GM19452 (cell line): ENCODE data around the gene TBC1D32.
A peak's percentile ranks its signal among the peaks of the same experiment; 100 is the strongest.
"Not testable (repeated sequence)": the region's sequence is repeated elsewhere in the genome, so short reads cannot be mapped to it uniquely, and the experiment has no call there.

Experiments
- ATAC-seq: cut with Tn5 transposase; IDR thresholded peaks from one replicate; pipeline ENCODE4 v1.9.1; 2021; ENCODE audit not compliant: unreplicated experiment

Gene TBC1D32, protein sequence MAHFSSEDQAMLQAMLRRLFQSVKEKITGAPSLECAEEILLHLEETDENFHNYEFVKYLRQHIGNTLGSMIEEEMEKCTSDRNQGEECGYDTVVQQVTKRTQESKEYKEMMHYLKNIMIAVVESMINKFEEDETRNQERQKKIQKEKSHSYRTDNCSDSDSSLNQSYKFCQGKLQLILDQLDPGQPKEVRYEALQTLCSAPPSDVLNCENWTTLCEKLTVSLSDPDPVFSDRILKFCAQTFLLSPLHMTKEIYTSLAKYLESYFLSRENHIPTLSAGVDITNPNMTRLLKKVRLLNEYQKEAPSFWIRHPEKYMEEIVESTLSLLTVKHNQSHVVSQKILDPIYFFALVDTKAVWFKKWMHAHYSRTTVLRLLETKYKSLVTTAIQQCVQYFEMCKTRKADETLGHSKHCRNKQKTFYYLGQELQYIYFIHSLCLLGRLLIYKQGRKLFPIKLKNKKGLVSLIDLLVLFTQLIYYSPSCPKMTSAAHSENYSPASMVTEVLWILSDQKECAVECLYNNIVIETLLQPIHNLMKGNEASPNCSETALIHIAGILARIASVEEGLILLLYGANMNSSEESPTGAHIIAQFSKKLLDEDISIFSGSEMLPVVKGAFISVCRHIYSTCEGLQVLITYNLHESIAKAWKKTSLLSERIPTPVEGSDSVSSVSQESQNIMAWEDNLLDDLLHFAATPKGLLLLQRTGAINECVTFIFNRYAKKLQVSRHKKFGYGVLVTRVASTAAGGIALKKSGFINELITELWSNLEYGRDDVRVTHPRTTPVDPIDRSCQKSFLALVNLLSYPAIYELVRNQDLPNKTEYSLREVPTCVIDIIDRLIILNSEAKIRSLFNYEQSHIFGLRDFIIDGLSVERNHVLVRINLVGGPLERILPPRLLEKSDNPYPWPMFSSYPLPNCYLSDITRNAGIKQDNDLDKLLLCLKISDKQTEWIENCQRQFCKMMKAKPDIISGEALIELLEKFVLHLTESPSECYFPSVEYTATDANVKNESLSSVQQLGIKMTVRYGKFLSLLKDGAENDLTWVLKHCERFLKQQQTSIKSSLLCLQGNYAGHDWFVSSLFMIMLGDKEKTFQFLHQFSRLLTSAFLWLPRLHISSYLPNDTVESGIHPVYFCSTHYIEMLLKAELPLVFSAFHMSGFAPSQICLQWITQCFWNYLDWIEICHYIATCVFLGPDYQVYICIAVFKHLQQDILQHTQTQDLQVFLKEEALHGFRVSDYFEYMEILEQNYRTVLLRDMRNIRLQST

DNA sequence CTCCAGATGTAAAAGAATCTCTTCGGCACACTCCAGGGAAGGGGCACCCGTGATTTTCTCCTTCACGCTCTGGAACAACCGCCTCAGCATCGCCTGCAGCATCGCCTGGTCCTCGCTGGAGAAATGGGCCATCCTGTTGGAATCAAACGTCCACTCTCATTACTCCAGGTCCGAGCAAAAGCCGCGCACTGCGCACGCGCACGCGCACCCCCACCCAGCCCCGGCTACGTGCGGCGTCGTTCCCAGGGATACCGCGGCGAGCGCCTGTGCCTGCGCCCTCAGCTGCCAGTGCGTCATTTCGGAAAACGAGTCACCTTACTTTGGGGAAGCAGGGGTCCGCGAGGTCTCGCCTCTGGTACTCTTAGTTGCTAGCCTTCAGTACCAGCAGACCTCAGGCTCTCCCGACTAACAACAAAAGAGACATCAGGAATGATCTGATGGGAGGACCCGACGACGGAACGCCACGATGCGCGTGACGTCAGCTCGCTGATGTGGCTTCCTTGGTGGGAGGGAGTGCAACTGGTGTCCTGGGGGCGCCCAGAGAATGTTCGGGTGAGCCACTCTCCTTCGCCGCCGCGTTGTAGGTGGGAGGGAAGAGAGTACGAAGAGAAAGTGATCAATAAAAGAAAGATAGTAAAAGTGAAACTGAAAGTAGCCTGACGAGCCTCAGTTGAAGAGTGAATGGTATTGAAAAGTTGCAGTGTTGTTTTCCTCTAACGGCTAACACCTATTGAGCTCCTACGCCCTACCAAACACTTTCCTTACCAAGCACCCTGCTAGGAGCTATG, at the start of gene TBC1D32:
Gene TBC1D32 (minus strand): TSS at position 182 of the 788 bp plus-strand sequence. CDS start 50 bp downstream, at position 132.
- peak; percentile 96 for ATAC-seq

DNA sequence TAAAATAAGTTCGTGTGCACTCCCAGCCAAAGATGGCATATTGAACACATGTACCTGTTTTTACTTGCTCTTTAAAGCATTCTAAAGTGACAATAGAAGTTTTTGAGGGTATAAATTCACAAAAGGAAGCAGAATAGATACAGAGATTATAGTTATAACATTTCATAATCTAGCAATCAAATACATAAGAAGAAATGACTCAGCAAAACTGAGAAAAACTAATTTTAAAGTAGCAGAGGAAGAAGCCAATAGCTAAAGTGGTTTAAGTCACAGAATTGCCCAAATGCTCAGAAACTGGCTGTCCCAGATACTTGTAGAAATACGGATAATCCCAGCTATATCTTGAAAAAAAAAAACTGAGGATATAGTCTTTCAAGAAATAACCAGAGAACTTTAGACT, 49.2 kb upstream of the TBC1D32 start:
- ATAC-seq = no peak

DNA sequence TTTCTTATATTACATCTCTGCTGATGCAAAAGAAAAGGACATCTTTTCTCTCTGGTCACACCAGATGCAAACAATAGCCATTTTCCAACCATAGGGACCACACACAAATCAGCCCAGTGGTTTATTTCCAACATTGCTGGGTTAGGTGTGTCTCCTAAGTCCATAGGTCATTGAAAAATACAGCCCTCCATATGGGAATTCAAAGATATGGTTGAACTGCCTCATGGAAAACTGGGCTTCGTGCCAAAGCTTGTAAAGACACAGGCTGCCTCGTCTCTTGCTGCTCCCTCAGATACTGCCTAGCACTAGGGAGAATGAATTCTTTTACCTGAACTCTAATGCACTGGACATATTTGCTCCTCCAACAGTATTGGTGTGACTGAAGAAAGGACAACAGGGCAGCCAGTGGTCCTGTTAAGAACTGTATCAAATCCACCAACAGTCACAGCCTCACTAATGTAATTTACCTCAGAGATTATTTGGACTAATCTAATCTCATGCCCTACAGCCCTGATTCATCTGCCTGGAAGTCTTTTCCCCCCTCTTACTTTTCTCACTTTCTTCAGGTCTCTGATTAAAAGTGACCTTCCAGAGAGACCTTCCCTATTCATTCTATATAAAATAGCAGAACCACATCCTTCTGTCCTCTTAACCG, 48.3 kb upstream of the TBC1D32 start:
- ATAC-seq = no peak

DNA sequence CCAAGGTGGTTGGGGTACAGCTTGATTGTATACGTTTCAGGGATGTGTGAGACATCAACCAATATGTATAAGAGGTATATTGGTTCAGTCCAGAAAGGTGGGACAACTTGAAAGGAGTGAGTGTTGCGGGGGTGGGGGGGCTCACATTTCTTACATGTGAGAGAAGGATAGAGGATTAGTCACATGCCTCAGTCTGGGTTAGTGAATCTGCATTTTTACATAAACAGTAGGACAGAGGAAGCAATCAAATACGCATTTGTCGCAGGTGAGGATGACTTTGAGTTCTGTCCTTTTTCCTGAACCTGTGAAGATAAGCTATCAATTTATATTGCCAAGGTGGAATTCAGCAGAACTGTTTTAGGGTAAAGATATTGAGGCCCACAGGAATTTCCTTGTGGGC, 42.1 kb upstream of the TBC1D32 start:
- no peak for ATAC-seq

DNA sequence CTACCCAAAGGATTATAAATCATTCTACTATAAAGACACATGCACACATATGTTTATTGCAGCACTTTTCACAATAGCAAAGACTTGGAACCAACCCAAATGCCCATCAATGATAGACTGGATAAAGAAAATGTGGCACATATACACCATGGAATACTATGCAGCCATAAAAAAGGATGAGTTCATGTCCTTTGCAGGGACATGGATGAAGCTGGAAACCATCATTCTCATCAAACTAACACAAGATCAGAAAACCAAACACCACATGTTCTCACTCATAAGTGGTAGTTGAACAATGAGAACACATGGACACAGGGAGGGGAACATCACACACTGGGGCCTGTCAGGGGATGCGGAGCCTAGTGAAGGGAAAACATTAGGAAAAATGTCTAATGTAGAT, 39.9 kb upstream of the TBC1D32 start:
- ATAC-seq = not testable (repeated sequence)

DNA sequence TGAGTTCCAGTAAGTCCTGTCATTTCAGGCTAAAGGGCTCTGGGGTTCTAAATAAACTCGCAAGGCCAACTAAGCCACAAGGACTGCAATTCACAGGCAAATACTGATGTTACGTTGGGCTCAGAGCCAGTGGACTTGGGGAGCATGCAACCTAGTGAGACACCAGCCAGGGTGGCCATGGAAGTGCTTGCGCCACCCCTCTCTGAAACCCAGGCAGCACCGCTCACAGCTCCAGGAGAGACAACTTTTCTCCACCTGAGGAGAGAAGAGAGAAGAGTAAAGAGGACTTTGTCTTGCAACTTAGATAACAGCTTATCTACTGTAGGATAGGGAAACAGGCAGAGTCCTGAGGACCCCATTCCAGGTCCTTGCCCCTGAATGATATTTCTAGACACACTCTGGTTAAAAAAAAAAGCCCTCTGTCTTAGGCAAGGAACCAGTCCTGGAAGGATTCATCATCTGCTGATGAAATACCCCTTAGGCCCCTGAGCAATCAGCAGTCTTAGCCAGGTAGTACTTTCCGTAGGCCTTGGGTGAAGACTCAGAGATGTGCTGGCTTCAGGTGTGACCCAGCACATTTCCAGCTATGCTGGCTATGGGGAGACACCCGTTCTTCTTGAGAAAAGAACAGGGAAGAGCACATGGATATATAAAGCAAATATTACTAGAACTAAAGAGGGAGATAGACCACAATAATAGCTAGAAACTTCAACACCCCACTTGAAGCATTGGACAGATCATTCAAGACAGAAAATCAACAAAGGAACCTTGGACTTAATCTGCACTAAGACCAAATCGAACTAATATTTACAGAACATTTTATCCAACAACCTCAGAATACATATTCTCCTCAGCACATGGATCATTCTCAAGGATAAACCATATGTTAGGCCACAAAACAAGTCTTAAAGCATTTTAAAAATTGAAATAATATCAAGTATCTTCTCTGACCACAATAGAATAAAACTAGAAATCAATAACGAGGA, 31.5 kb upstream of the TBC1D32 start:
- ATAC-seq = no peak

DNA sequence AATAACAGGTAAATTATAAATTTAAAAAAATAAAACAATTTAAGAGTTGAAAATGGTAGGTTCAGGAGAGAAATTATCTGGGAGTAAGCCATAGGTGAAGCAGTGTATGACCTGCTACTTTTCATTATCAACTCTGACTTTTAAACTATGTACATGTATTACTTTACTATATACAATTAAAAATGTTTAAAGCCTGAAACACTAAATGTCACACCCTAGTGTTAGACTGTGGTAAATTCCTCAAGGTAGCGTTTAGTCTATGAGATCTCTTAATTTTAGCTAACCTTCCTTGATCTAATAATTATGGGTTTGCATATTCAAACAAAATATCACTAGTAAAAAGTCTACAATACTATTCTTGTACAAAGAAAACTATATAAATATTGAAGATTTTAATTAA, 22.3 kb upstream of the TBC1D32 start:
- ATAC-seq = no peak

DNA sequence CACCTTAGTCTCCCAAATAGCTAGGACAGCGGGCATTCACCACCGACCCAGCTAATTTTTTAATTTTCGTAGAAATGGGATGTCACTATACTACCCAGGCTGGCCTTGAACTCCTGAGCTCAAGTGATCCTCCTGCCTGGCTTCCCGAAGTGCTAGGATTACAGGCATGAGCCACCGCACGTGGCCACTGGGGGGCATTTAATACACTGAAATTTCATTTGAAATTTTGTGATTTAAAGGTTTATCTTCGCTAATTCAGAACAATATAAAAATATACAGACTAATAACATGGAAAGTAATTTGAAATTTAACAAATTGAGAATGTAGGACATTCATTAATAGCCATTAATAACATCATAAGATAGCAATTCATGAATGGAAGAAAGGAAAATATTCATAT, 20.5 kb upstream of the TBC1D32 start:
- ATAC-seq = no peak

DNA sequence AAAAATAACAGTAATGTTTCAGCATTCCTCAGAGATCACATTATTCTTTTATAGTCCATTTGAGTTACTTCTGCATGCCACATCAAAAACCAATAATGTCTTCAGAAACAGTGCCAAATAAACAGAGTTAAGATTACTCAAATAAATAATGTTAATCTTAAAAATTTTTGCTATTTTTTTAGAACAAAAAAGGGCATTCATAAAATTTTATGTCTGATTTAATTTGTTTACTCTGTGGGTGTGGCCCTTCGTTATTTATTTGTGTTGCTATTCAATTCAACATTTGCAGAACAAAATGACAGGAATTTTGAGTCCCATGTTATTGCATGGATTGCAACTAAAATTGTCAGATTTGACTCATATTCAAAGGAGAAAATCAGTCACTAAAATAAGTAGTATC, 18.7 kb upstream of the TBC1D32 start:
- no peak for ATAC-seq

DNA sequence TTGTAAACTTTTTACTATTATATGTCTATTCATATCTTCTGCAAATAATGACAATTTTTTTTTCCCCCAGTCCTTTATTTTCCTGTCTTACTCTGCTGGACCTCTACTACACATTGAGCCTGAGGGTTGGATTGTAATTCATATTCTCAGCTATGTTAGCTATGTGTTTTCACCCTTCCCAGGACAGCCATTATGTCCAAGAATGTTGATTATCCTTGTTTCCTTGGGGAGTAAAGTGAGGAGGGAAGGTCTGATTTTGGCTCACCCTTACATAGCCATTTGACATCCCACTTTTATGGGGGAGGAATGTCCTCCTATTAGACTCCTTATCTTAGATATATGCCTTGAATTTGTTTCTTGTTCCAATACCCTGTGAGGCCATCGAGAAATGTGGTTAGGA, 17.6 kb upstream of the TBC1D32 start:
- ATAC-seq = no peak

DNA sequence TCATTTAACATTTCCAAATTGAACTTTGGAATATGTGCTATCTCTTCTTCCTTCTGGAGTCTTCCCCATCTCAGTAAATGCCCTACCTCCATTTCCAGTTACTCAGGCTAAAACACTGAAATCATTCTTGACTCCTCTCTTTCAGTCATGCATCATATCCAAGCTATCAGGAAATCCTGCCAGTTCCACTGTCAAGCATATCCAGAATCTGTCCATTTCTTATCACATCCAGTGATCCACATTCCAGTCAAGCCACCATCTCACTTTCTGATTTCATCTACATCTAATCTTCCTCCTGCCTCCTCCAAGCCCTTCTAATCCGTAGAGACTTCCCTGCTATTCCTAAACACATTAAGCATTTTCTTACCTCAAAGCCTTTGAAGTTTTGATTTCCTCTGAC, 15.3 kb upstream of the TBC1D32 start:
- no peak for ATAC-seq

DNA sequence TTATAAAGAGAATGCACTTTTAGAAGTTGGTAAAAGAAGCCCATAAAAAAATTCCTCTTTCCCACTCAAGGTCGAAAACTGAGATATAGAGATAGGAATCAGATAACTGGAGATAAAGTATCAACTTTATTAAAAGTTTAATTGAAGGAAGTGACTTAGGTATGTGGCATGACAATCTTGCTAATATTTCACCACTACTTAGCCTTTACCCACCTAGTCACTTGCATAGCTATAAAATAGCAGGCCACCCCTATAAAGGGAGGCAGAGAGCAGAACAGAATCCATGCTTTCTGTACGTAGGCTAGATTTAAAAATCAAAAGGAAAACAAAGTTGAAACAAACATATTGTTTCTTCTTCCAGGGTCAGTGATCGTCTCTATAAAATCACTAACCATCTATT, 13.2 kb upstream of the TBC1D32 start:
- no peak for ATAC-seq

DNA sequence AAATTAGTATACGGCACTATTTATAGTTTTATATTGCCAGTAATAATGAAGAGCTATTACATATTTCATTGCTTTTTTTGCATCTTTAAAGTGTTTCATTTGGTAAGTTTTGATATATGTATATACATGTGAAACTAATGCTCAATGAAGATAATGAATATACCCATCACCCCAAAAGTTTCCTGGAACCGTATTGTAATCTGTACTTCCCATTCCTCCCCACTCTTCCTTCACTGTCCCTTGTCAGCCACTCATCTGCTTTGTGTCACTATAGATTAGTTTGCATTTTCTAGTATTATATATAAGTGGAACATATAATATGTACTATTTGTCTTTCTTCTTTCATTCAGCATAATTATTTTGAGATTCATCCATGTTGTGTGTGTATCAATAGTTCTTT, 10.3 kb upstream of the TBC1D32 start:
- ATAC-seq = no peak

DNA sequence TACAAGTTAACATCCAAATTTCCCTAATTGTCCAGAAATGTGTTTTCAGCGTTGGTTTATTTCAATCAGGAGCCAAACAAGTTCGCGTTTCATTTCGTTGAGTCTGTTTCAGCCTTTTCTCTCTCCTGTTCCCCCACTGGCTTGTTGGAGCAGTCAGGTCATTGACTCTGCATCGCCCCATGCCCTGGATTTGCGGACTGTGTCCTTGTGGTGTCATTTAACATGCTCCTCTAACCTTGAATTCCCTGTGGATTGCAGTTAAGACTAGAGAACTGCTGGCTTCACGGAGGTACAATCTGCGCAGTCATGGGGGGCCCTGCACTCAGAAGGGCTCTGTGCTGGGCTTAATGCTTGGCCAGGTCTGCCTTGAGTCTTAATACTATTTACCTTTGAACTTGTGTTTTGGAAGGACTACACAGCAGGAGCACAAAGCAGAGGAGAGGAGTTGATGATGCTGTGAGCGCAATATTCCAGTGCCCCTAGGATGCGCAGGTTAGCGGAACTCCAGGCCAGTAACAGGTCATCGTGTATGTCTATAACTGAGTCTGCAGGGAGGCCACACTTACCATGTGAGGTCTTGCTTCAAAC, 5.5 kb upstream of the TBC1D32 start:
- ATAC-seq = no peak

DNA sequence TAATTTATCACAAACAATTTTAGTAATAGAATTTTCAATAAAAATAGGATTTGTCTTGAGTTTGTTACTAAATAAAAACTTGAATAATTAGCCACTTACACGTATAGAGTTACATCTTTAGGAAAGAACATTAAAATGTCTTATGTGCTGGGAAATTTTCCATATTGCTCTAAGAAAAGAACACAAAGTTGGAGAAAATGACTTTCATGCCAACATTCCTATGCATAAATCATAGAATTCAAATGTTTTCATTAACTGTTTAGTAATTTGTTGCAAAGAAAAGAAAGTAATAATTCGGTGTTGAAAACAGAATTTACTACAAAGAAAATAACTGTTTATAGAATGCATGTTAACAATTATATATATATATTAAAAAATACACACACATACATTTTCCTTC, 4.7 kb upstream of the TBC1D32 start:
- ATAC-seq = no peak

DNA sequence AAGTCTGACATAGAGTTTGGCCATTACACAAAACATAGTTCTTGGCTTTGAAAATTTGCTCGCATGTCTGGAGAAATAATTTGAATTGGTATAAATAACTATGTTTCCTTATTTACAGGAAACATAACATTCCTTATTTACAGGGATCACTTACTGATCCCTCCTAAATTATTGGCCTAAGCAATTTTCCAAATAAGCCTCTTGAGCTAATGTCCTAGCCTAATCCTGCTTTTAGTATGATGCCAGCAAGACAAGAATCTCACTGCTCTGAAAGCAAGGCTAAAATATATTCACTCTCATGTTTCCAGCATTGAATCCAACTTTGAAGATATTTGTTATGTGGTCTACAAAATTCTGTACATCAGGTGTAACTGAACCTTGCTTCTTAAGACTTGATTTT, 4.1 kb upstream of the TBC1D32 start:
- ATAC-seq = no peak

DNA sequence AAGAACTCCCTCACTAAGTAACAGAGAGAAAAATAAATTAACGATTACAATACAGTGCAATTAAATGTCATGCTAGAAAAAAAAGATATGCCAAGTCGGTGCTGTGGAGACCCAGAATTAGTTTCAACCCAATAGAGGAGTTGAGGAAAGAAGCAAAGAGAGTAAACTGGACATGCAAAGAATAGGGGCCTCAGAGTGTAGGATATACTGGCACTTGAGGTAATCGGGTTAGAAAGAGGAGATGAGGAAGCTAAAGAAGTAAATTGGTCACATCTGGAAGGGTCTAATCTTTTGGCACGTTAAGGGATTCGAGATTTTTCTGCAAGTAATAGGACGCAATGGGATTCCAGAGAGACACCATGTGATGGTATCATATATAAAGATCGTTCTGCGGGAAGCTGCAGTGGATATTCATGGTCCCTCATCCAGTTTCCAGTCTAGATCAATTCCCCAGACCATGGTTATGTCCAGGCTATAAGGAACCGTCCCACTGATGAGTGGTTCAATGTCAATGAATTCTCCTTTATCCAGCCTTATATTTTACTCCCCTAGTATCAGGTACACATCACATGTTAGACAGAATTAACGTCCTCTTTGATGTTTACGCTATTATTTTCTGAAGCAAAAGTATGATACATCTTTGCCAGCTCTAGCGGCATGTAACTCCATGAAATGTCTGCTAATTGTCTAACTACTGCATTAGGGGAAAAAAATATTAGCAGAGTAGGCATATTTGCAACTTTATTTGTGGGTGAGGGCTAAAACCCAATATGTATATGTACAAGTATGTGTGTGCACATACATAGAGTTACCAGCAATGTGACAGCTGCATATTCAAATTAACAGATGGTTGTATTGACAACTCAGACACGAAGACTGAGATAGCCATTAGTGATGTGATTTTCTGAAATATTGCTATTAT, 1.1 kb upstream of the TBC1D32 start:
- ATAC-seq = no peak
